ENCODE results near the gene NDOR1.
"Not testable (repeated sequence)": the region's sequence is repeated elsewhere in the genome, so short reads cannot be mapped to it uniquely, and the experiment has no call there.

DNA sequence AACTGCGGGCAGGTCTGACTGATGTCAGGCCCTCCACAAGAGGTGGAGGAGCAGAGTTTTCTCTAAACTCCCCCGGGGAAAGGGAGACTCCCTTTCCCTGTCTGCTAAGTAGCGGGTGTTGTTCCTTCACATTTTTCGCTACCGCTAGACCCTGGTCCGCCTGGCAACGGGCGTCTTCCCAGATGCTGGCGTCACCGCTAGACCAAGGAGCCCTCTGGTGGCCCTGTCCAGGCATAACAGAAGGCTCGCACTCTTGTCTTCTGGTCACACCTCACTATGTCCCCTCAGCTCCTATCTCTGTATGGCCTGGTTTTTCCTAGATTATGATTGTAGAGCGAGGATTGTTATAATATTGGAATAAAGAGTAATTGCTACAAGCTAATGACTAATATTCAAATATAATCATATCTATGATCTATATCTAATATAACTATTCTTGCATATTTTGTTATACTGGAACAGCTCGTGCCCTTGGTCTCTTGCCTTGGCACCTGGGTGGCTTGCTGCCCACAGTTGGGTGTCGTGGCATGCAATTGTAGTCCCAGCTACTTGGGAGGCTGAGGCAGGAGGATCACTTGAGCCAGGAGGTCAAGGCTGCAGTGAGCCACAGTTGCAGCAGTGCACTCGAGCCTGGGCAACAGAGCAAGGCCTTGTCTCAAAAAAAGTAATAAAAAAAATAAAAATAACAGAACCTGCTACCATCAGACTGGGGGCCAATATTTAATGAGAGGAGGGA is 56.8 kb downstream of the NDOR1 start:
- TF ChIP-seq, protein P1, sequence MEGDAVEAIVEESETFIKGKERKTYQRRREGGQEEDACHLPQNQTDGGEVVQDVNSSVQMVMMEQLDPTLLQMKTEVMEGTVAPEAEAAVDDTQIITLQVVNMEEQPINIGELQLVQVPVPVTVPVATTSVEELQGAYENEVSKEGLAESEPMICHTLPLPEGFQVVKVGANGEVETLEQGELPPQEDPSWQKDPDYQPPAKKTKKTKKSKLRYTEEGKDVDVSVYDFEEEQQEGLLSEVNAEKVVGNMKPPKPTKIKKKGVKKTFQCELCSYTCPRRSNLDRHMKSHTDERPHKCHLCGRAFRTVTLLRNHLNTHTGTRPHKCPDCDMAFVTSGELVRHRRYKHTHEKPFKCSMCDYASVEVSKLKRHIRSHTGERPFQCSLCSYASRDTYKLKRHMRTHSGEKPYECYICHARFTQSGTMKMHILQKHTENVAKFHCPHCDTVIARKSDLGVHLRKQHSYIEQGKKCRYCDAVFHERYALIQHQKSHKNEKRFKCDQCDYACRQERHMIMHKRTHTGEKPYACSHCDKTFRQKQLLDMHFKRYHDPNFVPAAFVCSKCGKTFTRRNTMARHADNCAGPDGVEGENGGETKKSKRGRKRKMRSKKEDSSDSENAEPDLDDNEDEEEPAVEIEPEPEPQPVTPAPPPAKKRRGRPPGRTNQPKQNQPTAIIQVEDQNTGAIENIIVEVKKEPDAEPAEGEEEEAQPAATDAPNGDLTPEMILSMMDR (IDR thresholded peaks at IDR 0.05) = peak in 2 of 4 experiments; percentile 36 to 47
- TF ChIP-seq POLR2A (IDR thresholded peaks at IDR 0.05) = not testable (repeated sequence)
